Neural cell (in vitro differentiated cells): ENCODE results near the gene GJB3.

Source experiments
- EP300 ChIP-seq: fragments of 450-650 bp; conservative IDR thresholded peaks from 2 replicates; pipeline ENCODE4 v1.6.1; 2014; ENCODE audit warnings: antibody characterized with exemption, mild to moderate bottlenecking, moderate library complexity; ENCODE audit not compliant: poor library complexity, severe bottlenecking
- EZH2 ChIP-seq: fragments of 200-600, 300-800 bp; shearing (Covaris generic), sonication (generic); IDR thresholded peaks from 2 replicates; pipeline ENCODE4 v1.6.1; 2014; ENCODE audit warnings: antibody characterized with exemption, low read length, borderline replicate concordance, mild to moderate bottlenecking; ENCODE audit not compliant: insufficient read depth, poor library complexity, severe bottlenecking
- POLR2AphosphoS5 ChIP-seq: IDR thresholded peaks from 2 replicates; pipeline ENCODE4 v1.6.1; 2012
- RAD21 ChIP-seq: fragments of 450-650 bp; conservative IDR thresholded peaks from 2 replicates; pipeline ENCODE4 v1.6.1; 2014; ENCODE audit warnings: antibody characterized with exemption, mild to moderate bottlenecking, moderate library complexity
- SMC3 ChIP-seq: fragments of 450-650 bp; conservative IDR thresholded peaks from 2 replicates; pipeline ENCODE4 v1.6.1; 2014; ENCODE audit warnings: antibody characterized with exemption, mild to moderate bottlenecking, moderate library complexity; ENCODE audit not compliant: poor library complexity
- TAF1 ChIP-seq: IDR thresholded peaks from 2 replicates; pipeline ENCODE4 v1.6.1; 2012; ENCODE audit warnings: low read depth
- TF ChIP-seq, protein P1 (sequence below): fragments of 450-650 bp; IDR thresholded peaks from 2 replicates; pipeline ENCODE4 v1.5.1; 2014; ENCODE audit warnings: antibody characterized with exemption, mild to moderate bottlenecking, moderate library complexity; ENCODE audit not compliant: poor library complexity, severe bottlenecking
- TF ChIP-seq, protein P2 (sequence below): IDR thresholded peaks from 2 replicates; pipeline ENCODE4 v1.6.1; 2012; ENCODE audit warnings: borderline replicate concordance

DNA sequence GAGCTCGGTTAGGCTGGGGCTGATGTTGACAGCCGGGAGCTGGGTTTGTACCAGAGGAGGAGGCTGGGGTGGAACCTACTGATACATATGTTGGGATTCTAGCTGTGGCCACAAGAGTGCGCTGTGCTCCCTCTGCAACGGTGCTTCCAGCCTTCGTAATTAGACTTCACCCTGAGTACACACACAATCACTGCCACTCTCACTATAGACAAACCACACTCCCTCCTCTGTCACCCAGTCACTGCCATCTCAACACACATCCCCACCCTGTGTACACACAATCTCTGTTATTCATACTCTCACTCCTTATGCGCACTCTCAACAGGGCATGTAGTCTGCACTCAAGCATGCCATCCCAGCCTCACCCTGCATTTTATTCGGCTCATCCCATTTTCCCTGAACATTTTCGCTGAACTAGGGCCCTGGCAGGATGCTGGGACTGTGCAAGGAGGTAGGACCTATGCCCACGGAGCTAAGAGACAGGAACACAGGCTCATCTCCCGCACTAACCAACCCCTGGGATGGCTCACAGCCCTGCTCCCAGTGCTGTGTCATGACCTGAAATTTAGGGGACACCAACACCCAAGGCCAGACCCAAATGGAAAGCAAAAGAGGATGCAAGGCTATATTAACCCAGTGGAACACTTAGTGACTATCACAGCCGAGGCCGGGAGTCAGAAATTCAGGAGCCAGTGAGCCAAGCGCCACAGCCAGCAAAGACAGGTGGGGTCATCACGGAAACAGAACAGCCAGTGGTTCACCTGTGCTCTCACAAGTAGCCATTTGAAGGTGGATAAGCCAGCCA lies 5.7 kb downstream of the GJB3 start:
- TF ChIP-seq EP300 (peak; percentile 56), EZH2 (no peak), TAF1 (peak; percentile 38), POLR2AphosphoS5 (no peak), SMC3 (peak; percentile 89), RAD21 (peak; percentile 88)
- TF ChIP-seq, protein P1, sequence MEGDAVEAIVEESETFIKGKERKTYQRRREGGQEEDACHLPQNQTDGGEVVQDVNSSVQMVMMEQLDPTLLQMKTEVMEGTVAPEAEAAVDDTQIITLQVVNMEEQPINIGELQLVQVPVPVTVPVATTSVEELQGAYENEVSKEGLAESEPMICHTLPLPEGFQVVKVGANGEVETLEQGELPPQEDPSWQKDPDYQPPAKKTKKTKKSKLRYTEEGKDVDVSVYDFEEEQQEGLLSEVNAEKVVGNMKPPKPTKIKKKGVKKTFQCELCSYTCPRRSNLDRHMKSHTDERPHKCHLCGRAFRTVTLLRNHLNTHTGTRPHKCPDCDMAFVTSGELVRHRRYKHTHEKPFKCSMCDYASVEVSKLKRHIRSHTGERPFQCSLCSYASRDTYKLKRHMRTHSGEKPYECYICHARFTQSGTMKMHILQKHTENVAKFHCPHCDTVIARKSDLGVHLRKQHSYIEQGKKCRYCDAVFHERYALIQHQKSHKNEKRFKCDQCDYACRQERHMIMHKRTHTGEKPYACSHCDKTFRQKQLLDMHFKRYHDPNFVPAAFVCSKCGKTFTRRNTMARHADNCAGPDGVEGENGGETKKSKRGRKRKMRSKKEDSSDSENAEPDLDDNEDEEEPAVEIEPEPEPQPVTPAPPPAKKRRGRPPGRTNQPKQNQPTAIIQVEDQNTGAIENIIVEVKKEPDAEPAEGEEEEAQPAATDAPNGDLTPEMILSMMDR, result peak; percentile 94
- TF ChIP-seq, protein P2, sequence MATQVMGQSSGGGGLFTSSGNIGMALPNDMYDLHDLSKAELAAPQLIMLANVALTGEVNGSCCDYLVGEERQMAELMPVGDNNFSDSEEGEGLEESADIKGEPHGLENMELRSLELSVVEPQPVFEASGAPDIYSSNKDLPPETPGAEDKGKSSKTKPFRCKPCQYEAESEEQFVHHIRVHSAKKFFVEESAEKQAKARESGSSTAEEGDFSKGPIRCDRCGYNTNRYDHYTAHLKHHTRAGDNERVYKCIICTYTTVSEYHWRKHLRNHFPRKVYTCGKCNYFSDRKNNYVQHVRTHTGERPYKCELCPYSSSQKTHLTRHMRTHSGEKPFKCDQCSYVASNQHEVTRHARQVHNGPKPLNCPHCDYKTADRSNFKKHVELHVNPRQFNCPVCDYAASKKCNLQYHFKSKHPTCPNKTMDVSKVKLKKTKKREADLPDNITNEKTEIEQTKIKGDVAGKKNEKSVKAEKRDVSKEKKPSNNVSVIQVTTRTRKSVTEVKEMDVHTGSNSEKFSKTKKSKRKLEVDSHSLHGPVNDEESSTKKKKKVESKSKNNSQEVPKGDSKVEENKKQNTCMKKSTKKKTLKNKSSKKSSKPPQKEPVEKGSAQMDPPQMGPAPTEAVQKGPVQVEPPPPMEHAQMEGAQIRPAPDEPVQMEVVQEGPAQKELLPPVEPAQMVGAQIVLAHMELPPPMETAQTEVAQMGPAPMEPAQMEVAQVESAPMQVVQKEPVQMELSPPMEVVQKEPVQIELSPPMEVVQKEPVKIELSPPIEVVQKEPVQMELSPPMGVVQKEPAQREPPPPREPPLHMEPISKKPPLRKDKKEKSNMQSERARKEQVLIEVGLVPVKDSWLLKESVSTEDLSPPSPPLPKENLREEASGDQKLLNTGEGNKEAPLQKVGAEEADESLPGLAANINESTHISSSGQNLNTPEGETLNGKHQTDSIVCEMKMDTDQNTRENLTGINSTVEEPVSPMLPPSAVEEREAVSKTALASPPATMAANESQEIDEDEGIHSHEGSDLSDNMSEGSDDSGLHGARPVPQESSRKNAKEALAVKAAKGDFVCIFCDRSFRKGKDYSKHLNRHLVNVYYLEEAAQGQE, result no peak
